Measurements from ENCODE around the gene SNRNP27.

- no peak for TF ChIP-seq YY1 (IDR thresholded peaks at IDR 0.05; ENCODE audit: insufficient read depth, insufficient read length)
- TF ChIP-seq SUZ12 (IDR thresholded peaks at IDR 0.05; ENCODE audit: extremely low read depth, insufficient read depth, insufficient read length), result no peak
Measured at GRCh38 chr2:69932596-69932922, 38.8 kb downstream of the SNRNP27 start.
